T-helper 22 cell (primary cell): ENCODE data around the gene FGF12.

ENCODE experiments used
- DNase-seq: peaks from one replicate; pipeline ENCODE4 v3.0.0-alpha.2; 2020; ENCODE audit warnings: low read depth

The FGF12 gene

GRCh38 chr3:192336286-192336685 lies 391.1 kb downstream of the FGF12 start:
- DNase-seq: no peak

GRCh38 chr3:192332386-192333291 lies 394.7 kb downstream of the FGF12 start:
- DNase-seq: no peak

- DNase-seq: no peak
These were observed 395.5 kb downstream of the FGF12 start for GRCh38 chr3:192331749-192332385.

- no peak for DNase-seq
These were observed 400.7 kb downstream of the FGF12 start for GRCh38 chr3:192326656-192327055.

GRCh38 chr3:192317564-192317963 lies 409.8 kb downstream of the FGF12 start:
- no peak for DNase-seq

GRCh38 chr3:192313605-192314004 lies 413.7 kb downstream of the FGF12 start:
- no peak for DNase-seq

GRCh38 chr3:192307631-192308030 lies 419.7 kb downstream of the FGF12 start:
- DNase-seq: no peak

GRCh38 chr3:192303235-192303634 lies 424.1 kb downstream of the FGF12 start:
- DNase-seq: no peak

- no peak for DNase-seq
These were observed 424.6 kb downstream of the FGF12 start for GRCh38 chr3:192302721-192303120.

GRCh38 chr3:192299921-192300320 lies 427.4 kb downstream of the FGF12 start:
- no peak for DNase-seq

- no peak for DNase-seq
These were observed 430.5 kb downstream of the FGF12 start for GRCh38 chr3:192296845-192297244.

- DNase-seq: no peak
These were observed 442.8 kb downstream of the FGF12 start for GRCh38 chr3:192284443-192285072.

- DNase-seq: no peak
These were observed 446.0 kb downstream of the FGF12 start for GRCh38 chr3:192281207-192281880.

GRCh38 chr3:192279664-192280063 lies 447.7 kb downstream of the FGF12 start:
- DNase-seq: no peak

- no peak for DNase-seq
These were observed 449.9 kb downstream of the FGF12 start for GRCh38 chr3:192277477-192277876.

GRCh38 chr3:192275741-192276355 lies 451.5 kb downstream of the FGF12 start:
- no peak for DNase-seq

- DNase-seq: no peak
These were observed 453.7 kb downstream of the FGF12 start for GRCh38 chr3:192273697-192274010.

GRCh38 chr3:192273001-192273696 lies 454.2 kb downstream of the FGF12 start:
- no peak for DNase-seq

- DNase-seq: no peak
These were observed 465.3 kb downstream of the FGF12 start for GRCh38 chr3:192262001-192262400.

- no peak for DNase-seq
These were observed 466.2 kb downstream of the FGF12 start for GRCh38 chr3:192261135-192261534.
